Measurements from ENCODE around the gene TBK1. TPM values are rescaled to one million over a fixed set of nuclear protein-coding genes. Genes with fewer than 3 reads are reported as not detected.

Gene TBK1
- total RNA-seq, 4 donors from 2014 or later: 27.7 to 60.5 (median 38.6) TPM

DNA sequence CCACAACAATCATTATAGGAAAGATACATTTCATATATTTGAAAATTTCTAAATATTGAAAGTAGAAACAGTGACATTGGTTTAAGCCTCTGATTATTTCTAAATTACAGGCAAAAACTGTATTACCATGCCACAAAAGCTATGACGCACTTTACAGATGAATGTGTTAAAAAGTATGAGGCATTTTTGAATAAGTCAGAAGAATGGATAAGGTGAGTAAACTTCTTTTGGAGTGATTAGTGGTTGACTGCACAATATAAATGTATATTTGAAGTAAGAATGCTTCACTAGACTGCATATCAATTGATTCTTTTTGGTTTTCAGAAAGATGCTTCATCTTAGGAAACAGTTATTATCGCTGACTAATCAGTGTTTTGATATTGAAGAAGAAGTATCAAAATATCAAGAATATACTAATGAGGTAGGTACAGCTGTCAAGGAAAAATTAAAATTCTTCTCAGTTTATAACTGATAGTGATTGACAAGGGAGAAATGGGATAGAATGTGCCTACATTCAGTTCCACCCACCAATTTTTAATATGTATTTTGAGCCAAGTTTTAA is 45.0 kb downstream of the TBK1 start:
- TF ChIP-seq CTCF (IDR thresholded peaks at IDR 0.05; ENCODE audit: low read depth): no peak

- no peak for TF ChIP-seq CTCF (IDR thresholded peaks at IDR 0.05; ENCODE audit: low read depth)
Observed at GRCh38 chr12:64497484-64497883, 45.6 kb downstream of the TBK1 start.

DNA sequence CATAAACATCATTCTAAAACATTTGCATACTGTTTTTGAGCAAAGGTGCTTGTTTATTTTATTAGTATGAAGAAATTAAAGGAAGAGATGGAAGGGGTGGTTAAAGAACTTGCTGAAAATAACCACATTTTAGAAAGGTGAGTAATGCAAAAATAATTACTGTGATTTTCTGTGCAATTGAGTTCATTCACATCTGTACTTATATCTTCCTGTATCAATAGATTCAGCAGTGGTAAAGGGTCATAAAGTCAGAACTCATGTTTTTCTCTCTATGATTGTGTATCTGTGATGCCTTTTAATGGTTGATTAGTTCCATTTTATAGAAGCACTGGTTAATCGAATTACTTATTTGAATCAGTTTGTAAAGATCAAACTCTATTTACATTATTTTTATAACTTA is 46.0 kb downstream of the TBK1 start:
- no peak for TF ChIP-seq CTCF (IDR thresholded peaks at IDR 0.05; ENCODE audit: low read depth)

DNA sequence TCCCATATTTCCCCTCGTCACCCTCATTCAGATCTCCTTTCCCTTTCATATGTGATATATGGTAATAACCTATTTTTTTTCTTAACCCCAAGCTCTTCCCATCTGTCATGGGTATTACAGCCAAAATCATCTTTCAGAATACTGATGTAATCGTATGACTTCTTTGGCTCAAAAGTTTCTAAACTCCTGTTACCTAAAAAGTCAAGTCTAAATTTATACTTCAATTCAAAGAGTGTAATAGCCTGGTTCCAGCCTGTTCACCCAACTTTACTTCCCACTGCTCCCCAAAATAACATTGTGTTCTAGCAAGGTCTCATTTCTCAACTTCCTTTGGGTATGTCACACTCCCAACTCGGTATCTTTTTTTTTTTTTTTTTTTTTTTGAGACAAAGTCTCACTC is 48.5 kb downstream of the TBK1 start:
- TF ChIP-seq CTCF (IDR thresholded peaks at IDR 0.05; ENCODE audit: low read depth): no peak

GRCh38 chr12:64501486-64501885 is 49.6 kb downstream of the TBK1 start:
- no peak for TF ChIP-seq CTCF (IDR thresholded peaks at IDR 0.05; ENCODE audit: low read depth)

DNA sequence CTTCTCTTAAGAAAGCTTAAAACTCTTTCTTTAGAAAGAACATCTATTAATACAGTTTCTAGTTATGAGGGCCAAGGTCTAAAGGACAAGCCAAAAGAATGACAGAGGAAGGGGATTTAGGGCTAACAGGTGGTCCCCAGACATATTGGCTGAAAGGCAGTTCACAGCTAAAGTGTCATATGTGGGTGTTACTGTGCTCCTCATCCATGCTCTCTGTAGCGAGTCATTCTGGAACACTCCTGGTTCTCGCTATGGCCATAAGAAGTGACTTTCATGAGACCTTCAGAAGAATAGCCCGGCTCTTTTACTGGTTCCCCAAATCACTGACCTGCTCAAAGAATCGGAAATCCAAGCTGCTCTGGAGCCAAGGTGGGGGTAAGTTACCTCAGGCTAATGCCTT is 55.0 kb downstream of the TBK1 start:
- TF ChIP-seq CTCF (IDR thresholded peaks at IDR 0.05; ENCODE audit: low read depth): no peak

DNA sequence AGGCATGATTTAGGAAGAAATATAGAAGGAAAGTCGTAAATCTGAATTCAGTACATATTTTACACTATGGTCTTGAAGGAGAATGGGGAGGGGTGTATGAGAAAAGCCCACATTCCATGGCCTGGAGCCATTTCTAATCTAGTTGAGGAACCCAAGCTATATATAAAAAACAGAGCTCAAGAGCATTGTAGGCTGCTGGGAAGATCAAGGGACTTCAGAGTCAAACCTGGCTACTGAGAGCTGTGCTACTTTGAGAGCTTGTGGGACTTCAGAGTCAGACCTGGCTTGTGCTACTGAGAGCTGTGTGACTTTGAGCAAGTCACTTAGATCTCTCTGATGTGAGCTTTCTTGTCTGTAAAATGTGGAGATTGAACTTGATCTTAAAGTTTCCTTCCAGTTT is 58.7 kb downstream of the TBK1 start:
- TF ChIP-seq CTCF (IDR thresholded peaks at IDR 0.05; ENCODE audit: low read depth): no peak
